ENCODE measurements around the gene AURKB.

DNA sequence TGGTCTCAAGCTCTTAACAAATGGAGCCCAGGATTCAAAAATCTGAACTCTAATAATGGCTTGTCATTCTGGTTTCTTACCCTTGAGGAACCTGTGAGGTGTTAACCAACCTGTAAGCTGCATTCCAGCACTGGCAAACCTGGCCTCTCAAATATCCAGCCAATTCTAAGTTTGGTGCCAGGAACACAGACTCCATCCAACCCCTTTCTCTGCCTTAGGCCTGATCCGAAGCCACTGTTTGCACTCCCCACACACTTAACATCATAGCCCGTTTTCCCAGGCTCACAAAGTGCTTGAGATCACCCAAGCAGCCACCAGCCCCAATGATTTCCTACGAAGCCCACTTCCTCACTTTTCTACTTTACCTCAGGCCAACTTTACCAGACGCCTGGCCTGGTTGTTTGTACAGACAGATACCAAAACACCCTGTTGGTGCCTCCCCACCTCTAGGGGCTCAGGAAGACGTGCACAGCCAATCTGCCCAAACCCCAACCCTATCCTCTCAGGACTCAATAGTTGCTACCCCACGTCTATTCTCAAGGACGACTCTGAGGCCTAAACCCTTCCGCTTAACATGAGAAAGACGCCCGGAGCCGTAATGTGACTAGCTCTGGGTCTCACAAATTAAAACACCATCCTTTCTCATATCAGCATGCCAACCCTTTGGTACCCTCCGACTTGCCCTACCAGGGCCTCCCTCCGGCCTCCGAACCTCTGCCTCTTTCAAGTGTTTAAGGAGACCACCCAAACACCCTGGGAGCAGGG lies 55.0 kb downstream of the AURKB start:
- TF ChIP-seq POLR2AphosphoS5 (IDR thresholded peaks at IDR 0.05): no peak
- TF ChIP-seq CTCF (IDR thresholded peaks at IDR 0.05; ENCODE audit: poor library complexity, severe bottlenecking): no peak
- TF ChIP-seq EZH2 (IDR thresholded peaks at IDR 0.05; ENCODE audit: borderline replicate concordance, insufficient read depth, low read length, poor library complexity, severe bottlenecking): no peak
- TF ChIP-seq MXI1 (conservative IDR thresholded peaks at IDR 0.05; ENCODE audit: poor library complexity, severe bottlenecking): no peak
- TF ChIP-seq TAF1 (IDR thresholded peaks at IDR 0.05; ENCODE audit: low read depth): no peak
